Upper lobe of right lung (tissue), 1 donor: ENCODE results near the gene AFG1L. TPM values are rescaled to one million over a fixed set of nuclear protein-coding genes. Genes with fewer than 3 reads are reported as not detected.
"Not testable (repeated sequence)": the region's sequence is repeated elsewhere in the genome, so short reads cannot be mapped to it uniquely, and the experiment has no call there.

Experiments used
- ATAC-seq: fragments of 200-7000 bp; cut with Tn5 transposase; one replicate; pipeline ENCODE4 v1.9.1; 2020; ENCODE audit warnings: mild to moderate bottlenecking, moderate library complexity
- DNase-seq: peaks from one replicate; pipeline ENCODE4 v3.0.0-alpha.2; 2020
- H3K27ac ChIP-seq: fragments of 200-600 bp; one replicate; pipeline ENCODE4 v1.8.0; 2022
- H3K27me3 ChIP-seq: fragments of 200-600 bp; one replicate; pipeline ENCODE4 v1.8.0; 2022; ENCODE audit warnings: mild to moderate bottlenecking
- H3K36me3 ChIP-seq: fragments of 200-600 bp; one replicate; pipeline ENCODE4 v1.8.0; 2022
- H3K4me1 ChIP-seq: fragments of 200-600 bp; one replicate; pipeline ENCODE4 v1.8.0; 2022
- H3K4me3 ChIP-seq: fragments of 200-600 bp; one replicate; pipeline ENCODE4 v1.8.0; 2022; ENCODE audit warnings: mild to moderate bottlenecking
- H3K9me3 ChIP-seq: fragments of 200-600 bp; one replicate; pipeline ENCODE4 v1.8.0; 2022
- intact Hi-C: fragments of 100-400 bp; cut with DNase I; formaldehyde crosslinking; loops from one replicate; pipeline ENCODE4 v1.11.0; 2022
- total RNA-seq: library from RNA; stranded (reverse); fragmentation: NEBNext Ultra II Directional; extraction: Animal tissue kit (Norgen Biotek cat#: 25700); gene quantifications from one replicate; pipeline ENCODE4 v1.2.1, GENCODE V29; 2021
- TF ChIP-seq, protein P1 (sequence below): fragments of 200-600 bp; IDR thresholded peaks from one replicate; pipeline ENCODE4 v1.8.0; 2022; ENCODE audit warnings: antibody characterized with exemption
- donor health status: DM: no; HTN: yes; CAD: no; lungs with severe emphysema.

AFG1L gene
- total RNA-seq, 1 donor from 2014 or later, result 7.7 TPM

- peak overlapping the region; percentile 99 for H3K27ac ChIP-seq
- TF ChIP-seq, protein P1, sequence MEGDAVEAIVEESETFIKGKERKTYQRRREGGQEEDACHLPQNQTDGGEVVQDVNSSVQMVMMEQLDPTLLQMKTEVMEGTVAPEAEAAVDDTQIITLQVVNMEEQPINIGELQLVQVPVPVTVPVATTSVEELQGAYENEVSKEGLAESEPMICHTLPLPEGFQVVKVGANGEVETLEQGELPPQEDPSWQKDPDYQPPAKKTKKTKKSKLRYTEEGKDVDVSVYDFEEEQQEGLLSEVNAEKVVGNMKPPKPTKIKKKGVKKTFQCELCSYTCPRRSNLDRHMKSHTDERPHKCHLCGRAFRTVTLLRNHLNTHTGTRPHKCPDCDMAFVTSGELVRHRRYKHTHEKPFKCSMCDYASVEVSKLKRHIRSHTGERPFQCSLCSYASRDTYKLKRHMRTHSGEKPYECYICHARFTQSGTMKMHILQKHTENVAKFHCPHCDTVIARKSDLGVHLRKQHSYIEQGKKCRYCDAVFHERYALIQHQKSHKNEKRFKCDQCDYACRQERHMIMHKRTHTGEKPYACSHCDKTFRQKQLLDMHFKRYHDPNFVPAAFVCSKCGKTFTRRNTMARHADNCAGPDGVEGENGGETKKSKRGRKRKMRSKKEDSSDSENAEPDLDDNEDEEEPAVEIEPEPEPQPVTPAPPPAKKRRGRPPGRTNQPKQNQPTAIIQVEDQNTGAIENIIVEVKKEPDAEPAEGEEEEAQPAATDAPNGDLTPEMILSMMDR, result no peak
- intact Hi-C loops, result loop anchor here (10.0 kb wide), 2 partner anchors 115 to 225 kb away; no protein-coding TSS in a partner anchor
- H3K36me3 ChIP-seq, result no peaks in the 10 kb centered on the region
- H3K27me3 ChIP-seq, result no peaks in the 10 kb centered on the region
- DNase-seq (no peak), ATAC-seq (peak; percentile 1)
- H3K9me3 ChIP-seq, result no peaks in the 10 kb centered on the region
- peaks cover 44% of the 10 kb centered on the region for H3K4me1 ChIP-seq
- peak overlapping the region; percentile 89 for H3K4me3 ChIP-seq
Measured at GRCh38 chr6:108559884-108560462, 265.1 kb downstream of the AFG1L start.

- H3K4me3 ChIP-seq, result peak within 1 kb of the TSS; percentile 89
- ATAC-seq (peak; percentile 71), DNase-seq (peak; percentile 97)
- peaks cover 44% of the 10 kb centered on the region for H3K4me1 ChIP-seq
- H3K9me3 ChIP-seq, result no peaks in the 10 kb centered on the region
- H3K27me3 ChIP-seq, result no peaks in the 10 kb centered on the region
- intact Hi-C loops, result loop anchor here (10.0 kb wide), 1 partner anchor 114 kb away; no protein-coding TSS in a partner anchor
- TF ChIP-seq, protein P1, result no peak
- H3K36me3 ChIP-seq, result no peaks in the 10 kb centered on the region
- peak within 1 kb of the TSS; percentile 99 for H3K27ac ChIP-seq
Measured at GRCh38 chr6:108560463-108561308, 265.8 kb downstream of the AFG1L start, which contains the start of gene FOXO3. Gene FOXO3, plus strand, starts transcription at chr6:108560917. Its CDS starts 292 bp downstream, at chr6:108561209.

- peaks cover 42% of the 10 kb centered on the region for H3K4me1 ChIP-seq
- H3K9me3 ChIP-seq, H3K36me3 ChIP-seq, DNase-seq, H3K27me3 ChIP-seq, ATAC-seq: not testable (repeated sequence)
- intact Hi-C loops, result loop anchor here (10.0 kb wide), 1 partner anchor 114 kb away; no protein-coding TSS in a partner anchor
- peak overlapping the region; percentile 99 for H3K27ac ChIP-seq
- H3K4me3 ChIP-seq, result peak overlapping the region; percentile 89
Measured at GRCh38 chr6:108561309-108561647, 266.4 kb downstream of the AFG1L start.

DNA sequence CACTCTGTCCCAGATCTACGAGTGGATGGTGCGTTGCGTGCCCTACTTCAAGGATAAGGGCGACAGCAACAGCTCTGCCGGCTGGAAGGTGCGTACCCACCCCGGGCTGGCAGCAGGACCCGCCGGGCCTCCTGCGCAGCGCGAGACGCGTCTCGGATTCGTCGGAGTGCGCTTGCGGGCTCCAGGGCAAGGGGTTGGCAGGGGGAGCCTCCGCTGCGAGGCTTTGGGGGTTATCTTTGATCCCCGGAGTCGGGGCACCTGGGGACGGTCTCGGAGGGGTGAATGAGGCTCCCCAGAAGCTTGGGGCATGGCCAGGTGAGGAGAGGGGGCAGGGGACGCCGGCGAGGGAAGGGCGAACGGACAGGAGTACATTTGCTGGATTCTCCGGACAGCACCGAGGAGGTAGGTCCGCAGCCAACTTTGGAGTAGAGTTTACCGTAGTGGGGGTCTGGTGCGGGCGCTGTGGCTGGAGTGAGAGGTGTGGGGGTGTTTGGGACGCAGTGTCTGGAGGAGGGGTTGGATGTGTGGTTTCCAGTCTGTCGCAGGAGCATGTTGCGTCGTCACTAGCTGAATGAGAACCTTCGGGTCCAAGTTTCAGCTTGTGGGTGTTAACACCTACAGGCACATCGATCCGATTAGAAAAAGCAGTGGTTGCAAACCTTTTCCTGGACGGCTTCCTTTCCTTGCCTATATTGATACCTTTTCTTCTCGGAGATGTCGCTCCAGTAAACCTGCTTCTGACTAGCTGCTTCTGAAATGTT, 267.1 kb downstream of the AFG1L start:
- no peaks in the 10 kb centered on the region for H3K9me3 ChIP-seq
- ATAC-seq (no peak), DNase-seq (peak; percentile 71)
- peaks cover 42% of the 10 kb centered on the region for H3K4me1 ChIP-seq
- no peaks in the 10 kb centered on the region for H3K27me3 ChIP-seq
- H3K4me3 ChIP-seq, result peak overlapping the region; percentile 89
- intact Hi-C loops, result loop anchor here (10.0 kb wide), 1 partner anchor 113 kb away; no protein-coding TSS in a partner anchor
- H3K36me3 ChIP-seq, result peaks cover 7% of the 10 kb centered on the region
- TF ChIP-seq, protein P1, result no peak
- peak overlapping the region; percentile 99 for H3K27ac ChIP-seq

- DNase-seq, result peak; percentile 82
- Histone ChIP-seq H3K4me1 (peaks cover 42% of the 10 kb centered on the region), H3K27ac (peak overlapping the region; percentile 99), H3K9me3 (no peaks in the 10 kb centered on the region), H3K27me3 (no peaks in the 10 kb centered on the region), H3K4me3 (peak overlapping the region; percentile 89), H3K36me3 (peaks cover 13% of the 10 kb centered on the region)
- intact Hi-C loops, result loop anchor here (10.0 kb wide), 1 partner anchor 112 kb away; no protein-coding TSS in a partner anchor
- peak; percentile 7 for ATAC-seq
- TF ChIP-seq, protein P1, result no peak
Measured at GRCh38 chr6:108562503-108562993, 267.7 kb downstream of the AFG1L start.
